Renal cortex interstitium (tissue), 11 donors: Measurements from ENCODE around the gene KLHDC7A. TPM values are rescaled to one million over a fixed set of nuclear protein-coding genes. Genes with fewer than 3 reads are reported as not detected.
A peak's percentile ranks its signal among the peaks of the same experiment; 100 is the strongest.

Source experiments
- DNase-seq, 11 donors: peaks; one replicate each; pipeline ENCODE4 v3.0.0-alpha.2; 2013; ENCODE audit warnings: low read depth in 9 of 11, low spot score in 4 of 11; ENCODE audit errors: extremely low read depth in 1 of 11
- polyA plus RNA-seq, 3 donors: library from polyadenylated mRNA; unstranded; fragments of 120-200 nt; gene quantifications; one replicate each; pipeline ENCODE4 v1.2.1, GENCODE V29; 2013; ENCODE audit not compliant: insufficient read length in 3 of 3

Gene KLHDC7A
- polyA plus RNA-seq, 3 donors: 11.1 to 11.6 (median 11.2) TPM

GRCh38 chr1:18489417-18490143 is 8.8 kb downstream of the KLHDC7A start:
- DNase-seq: no peak

- DNase-seq: no peak
These were observed 10.4 kb downstream of the KLHDC7A start for GRCh38 chr1:18491168-18491567.

GRCh38 chr1:18494304-18494703 is 13.6 kb downstream of the KLHDC7A start:
- DNase-seq: no peak

GRCh38 chr1:18495635-18496034 is 14.9 kb downstream of the KLHDC7A start:
- DNase-seq: no peak

GRCh38 chr1:18496056-18496455 is 15.3 kb downstream of the KLHDC7A start:
- no peak for DNase-seq

GRCh38 chr1:18496497-18497235 is 15.9 kb downstream of the KLHDC7A start:
- no peak for DNase-seq

- DNase-seq: no peak
These were observed 21.1 kb downstream of the KLHDC7A start for GRCh38 chr1:18501833-18502232.

- no peak for DNase-seq
These were observed 23.9 kb downstream of the KLHDC7A start for GRCh38 chr1:18504609-18505008.

- DNase-seq: no peak
These were observed 24.9 kb downstream of the KLHDC7A start for GRCh38 chr1:18505666-18506065.

- no peak for DNase-seq
These were observed 27.4 kb downstream of the KLHDC7A start for GRCh38 chr1:18508084-18508483.

- no peak for DNase-seq
These were observed 30.6 kb downstream of the KLHDC7A start for GRCh38 chr1:18511149-18511873.

- DNase-seq: no peak
These were observed 31.1 kb downstream of the KLHDC7A start for GRCh38 chr1:18511874-18512150.

- DNase-seq: no peak
These were observed 32.2 kb downstream of the KLHDC7A start for GRCh38 chr1:18512883-18513282.

- peak in 2 of 11 donors; percentile 4 to 13 for DNase-seq
These were observed 33.3 kb downstream of the KLHDC7A start for GRCh38 chr1:18513995-18514394.

- DNase-seq: no peak
These were observed 34.5 kb downstream of the KLHDC7A start for GRCh38 chr1:18515120-18515667.

- DNase-seq: no peak
These were observed 35.7 kb downstream of the KLHDC7A start for GRCh38 chr1:18516473-18516872.

GRCh38 chr1:18526436-18527275 is 45.9 kb downstream of the KLHDC7A start:
- DNase-seq: no peak

GRCh38 chr1:18527514-18527913 is 46.8 kb downstream of the KLHDC7A start:
- no peak for DNase-seq

GRCh38 chr1:18527921-18528320 is 47.2 kb downstream of the KLHDC7A start:
- DNase-seq: no peak
